Nephron progenitor cell (in vitro differentiated cells): ENCODE data around the gene CGA.

Source experiments
- DNase-seq: peaks from one replicate; pipeline ENCODE4 v3.0.0; 2021
- H3K27ac Mint-ChIP-seq: 2 replicates; pipeline ENCODE4 v1.8.0; 2021; ENCODE audit warnings: mild to moderate bottlenecking, moderate library complexity, mixed read lengths
- H3K27me3 Mint-ChIP-seq: 2 replicates; pipeline ENCODE4 v1.8.0; 2021; ENCODE audit warnings: mild to moderate bottlenecking, low read depth, mixed read lengths; ENCODE audit not compliant: poor library complexity
- H3K36me3 Mint-ChIP-seq: 2 replicates; pipeline ENCODE4 v1.8.0; 2021; ENCODE audit warnings: low read depth, mixed read lengths
- H3K4me1 Mint-ChIP-seq: 2 replicates; pipeline ENCODE4 v1.8.0; 2021; ENCODE audit warnings: mixed read lengths
- H3K4me3 Mint-ChIP-seq: 2 replicates; pipeline ENCODE4 v1.8.0; 2021; ENCODE audit warnings: mild to moderate bottlenecking, moderate library complexity, mixed read lengths
- H3K9me3 Mint-ChIP-seq: 2 replicates; pipeline ENCODE4 v1.8.0; 2021; ENCODE audit warnings: mild to moderate bottlenecking, moderate library complexity, mixed read lengths
- TF ChIP-seq, protein P1 (sequence below): fragments of 200-600 bp; sonication (generic); IDR thresholded peaks from 2 replicates; pipeline ENCODE4 v1.5.0; 2021; ENCODE audit warnings: antibody characterized with exemption

The CGA gene

DNA sequence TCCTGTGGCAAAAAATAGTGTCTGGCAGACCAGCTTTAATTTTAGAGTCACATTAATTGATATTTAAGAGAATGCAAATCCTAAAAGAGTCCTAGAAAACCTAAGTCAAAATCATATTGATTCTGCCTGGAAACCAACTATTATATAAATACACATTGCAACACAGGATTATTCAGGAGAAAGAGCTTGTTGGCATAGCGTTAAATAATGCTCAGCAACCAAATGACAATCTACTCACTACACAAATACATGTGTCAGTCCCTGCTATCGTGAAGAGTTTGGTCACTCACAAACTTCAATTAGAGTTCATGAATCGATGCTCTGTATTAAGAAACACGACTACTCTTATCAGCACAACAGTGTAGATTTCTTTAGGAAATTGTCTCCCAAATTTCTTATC is 54.2 kb downstream of the CGA start:
- no peak overlapping the region for H3K27ac Mint-ChIP-seq

More for the DNA sequence above, 54.2 kb downstream of the CGA start:
- H3K4me1 Mint-ChIP-seq, result no peaks in the 10 kb centered on the region
- H3K36me3 Mint-ChIP-seq, result no peaks in the 10 kb centered on the region
- no peaks in the 10 kb centered on the region for H3K27me3 Mint-ChIP-seq
- DNase-seq, result no peak
- TF ChIP-seq, protein P1, sequence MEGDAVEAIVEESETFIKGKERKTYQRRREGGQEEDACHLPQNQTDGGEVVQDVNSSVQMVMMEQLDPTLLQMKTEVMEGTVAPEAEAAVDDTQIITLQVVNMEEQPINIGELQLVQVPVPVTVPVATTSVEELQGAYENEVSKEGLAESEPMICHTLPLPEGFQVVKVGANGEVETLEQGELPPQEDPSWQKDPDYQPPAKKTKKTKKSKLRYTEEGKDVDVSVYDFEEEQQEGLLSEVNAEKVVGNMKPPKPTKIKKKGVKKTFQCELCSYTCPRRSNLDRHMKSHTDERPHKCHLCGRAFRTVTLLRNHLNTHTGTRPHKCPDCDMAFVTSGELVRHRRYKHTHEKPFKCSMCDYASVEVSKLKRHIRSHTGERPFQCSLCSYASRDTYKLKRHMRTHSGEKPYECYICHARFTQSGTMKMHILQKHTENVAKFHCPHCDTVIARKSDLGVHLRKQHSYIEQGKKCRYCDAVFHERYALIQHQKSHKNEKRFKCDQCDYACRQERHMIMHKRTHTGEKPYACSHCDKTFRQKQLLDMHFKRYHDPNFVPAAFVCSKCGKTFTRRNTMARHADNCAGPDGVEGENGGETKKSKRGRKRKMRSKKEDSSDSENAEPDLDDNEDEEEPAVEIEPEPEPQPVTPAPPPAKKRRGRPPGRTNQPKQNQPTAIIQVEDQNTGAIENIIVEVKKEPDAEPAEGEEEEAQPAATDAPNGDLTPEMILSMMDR, result no peak
- H3K4me3 Mint-ChIP-seq, result no peak overlapping the region
- H3K9me3 Mint-ChIP-seq, result peaks cover 22% of the 10 kb centered on the region
